HG02981 (cell line): Measurements from ENCODE around the gene ADGRD1.

Experiments
- ATAC-seq: cut with Tn5 transposase; IDR thresholded peaks from one replicate; pipeline ENCODE4 v1.9.1; 2021; ENCODE audit warnings: mild to moderate bottlenecking, moderate library complexity; ENCODE audit not compliant: unreplicated experiment

The ADGRD1 gene

GRCh38 chr12:131130311-131130911 is 176.7 kb downstream of the ADGRD1 start:
- ATAC-seq, result no peak

- ATAC-seq, result no peak
These were observed 177.5 kb downstream of the ADGRD1 start for GRCh38 chr12:131131077-131131807.

DNA sequence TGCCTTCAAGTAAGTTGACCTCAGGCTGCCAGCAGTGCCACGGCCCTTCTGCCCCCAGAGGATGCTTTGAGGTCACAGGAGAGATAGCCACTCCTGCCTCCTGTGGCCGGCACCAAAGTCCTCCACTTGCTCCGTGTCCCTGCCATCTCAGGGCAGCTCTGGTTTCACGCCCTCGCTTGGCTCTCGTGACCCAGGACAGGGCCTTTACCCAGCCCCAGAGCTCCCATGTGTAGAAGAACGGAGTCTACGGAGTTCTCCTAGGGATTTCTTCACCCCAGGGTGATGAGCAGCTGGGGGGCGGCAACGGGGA is 178.1 kb downstream of the ADGRD1 start:
- ATAC-seq, result no peak

DNA sequence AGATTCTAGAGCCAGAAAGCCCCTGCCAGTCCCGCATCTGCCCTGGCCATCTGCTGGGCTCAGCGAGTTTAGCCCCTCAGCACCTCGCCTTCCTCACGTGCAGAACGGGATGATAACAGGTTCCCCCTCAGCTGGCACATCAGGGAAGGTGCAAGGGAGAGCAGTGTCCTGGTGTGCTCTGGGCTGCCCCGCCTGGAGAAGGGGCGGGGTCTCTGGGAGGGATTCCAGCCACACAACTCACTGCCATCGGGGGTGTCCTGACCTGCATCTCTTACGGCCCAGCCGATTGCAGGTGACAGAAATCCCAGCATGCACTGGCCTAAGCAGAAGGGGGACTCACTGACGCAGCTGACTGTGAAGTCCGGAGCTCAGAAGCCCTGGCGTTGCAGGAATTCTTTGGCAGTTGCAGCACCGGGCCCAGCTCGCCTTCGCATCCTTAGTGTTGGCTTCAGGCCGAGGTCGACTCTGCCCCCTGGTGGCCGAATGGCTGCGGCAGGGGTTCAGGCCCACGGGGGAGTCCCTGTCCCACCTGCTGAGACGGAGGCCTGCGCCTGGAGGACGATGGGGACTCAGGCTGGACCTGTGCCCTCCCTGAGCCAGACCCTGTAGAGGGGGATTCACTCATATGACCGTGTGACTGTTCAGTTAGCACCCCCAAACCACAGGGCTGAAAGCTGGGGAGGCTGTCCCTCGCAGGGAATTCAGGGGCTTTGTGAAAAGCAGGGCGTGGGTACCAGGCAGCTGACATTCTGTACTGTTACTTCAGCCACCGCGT is 178.6 kb downstream of the ADGRD1 start:
- no peak for ATAC-seq

- ATAC-seq, result no peak
These were observed 179.6 kb downstream of the ADGRD1 start for GRCh38 chr12:131133015-131133905.

DNA sequence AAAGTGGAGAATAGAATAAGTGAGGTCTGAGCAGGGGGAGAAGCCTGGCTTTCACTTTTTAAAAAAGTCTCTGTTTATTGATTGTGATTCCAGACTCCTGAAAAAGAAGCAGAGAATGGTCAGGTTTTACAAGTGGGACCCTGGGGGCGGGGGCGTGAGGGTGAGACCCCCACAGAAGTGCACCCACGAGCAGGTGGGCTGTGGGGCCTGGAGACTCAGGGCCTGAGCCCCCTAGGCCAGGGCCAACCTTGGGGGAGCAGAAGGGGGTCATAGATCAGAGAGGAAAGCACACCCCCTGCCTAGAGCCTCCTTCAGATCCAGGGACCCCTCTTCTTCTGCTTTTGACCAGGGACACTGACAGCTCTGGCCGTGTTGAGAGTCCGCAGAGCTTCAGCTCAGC is 180.3 kb downstream of the ADGRD1 start:
- ATAC-seq, result no peak

- no peak for ATAC-seq
These were observed 181.0 kb downstream of the ADGRD1 start for GRCh38 chr12:131134523-131135310.

DNA sequence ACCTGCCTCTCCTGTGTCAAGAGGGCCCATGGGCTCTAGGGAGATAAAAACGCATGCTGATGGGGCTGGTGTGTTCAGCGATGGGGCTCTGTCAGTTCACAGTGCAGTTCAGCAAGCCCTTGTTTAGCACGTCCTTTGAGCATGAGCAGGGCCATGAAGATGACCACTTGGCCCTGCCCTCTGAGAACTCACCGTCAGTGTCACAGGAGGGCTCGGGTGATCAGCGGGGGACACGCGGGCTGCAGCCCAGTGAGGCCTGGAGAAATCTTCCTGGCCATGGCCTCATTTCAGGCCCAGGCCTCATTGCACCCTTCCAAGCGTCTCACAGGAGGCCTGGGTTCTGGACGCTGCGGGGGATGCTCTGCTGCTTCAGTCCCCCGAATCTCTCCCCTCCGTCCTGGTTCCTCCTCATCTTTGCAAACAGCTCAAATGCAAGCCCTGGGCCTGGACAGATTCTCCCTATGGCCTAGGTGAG is 181.6 kb downstream of the ADGRD1 start:
- no peak for ATAC-seq

DNA sequence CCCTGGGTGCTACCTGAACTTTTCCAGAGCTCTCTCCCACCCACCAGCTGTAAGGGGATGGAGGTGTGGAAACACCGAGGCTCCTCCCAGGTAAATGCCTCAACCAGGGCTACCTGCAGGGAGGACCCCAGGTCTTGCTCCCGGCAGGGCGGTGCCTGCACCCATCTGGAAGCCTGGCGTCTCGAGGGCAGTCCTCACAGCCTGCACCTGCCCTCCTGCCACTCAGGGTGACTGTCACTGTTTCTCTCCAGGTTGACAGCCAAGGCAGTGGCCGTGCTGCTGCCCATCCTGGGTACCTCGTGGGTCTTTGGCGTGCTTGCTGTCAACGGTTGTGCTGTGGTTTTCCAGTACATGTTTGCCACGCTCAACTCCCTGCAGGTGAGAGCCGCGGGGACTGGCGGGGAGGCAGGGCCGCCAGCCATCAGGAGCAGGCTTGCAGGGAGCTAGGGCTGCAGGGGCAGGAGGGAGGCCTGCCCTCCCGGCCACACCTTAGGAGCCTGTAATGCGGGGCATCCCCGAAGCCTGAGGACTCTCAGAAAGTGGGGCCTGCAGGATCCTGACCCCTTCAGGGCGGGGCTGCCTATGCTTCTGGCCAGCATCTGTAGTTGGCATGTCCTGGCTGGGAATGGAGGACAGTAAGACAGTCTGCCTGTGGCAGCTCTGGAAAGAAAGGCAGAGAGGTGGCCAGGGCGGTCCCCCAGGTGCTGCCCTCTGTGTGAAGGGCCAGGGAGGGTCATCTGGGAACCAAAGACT is 182.3 kb downstream of the ADGRD1 start:
- ATAC-seq, result no peak

- no peak for ATAC-seq
These were observed 182.8 kb downstream of the ADGRD1 start for GRCh38 chr12:131136539-131136872.

DNA sequence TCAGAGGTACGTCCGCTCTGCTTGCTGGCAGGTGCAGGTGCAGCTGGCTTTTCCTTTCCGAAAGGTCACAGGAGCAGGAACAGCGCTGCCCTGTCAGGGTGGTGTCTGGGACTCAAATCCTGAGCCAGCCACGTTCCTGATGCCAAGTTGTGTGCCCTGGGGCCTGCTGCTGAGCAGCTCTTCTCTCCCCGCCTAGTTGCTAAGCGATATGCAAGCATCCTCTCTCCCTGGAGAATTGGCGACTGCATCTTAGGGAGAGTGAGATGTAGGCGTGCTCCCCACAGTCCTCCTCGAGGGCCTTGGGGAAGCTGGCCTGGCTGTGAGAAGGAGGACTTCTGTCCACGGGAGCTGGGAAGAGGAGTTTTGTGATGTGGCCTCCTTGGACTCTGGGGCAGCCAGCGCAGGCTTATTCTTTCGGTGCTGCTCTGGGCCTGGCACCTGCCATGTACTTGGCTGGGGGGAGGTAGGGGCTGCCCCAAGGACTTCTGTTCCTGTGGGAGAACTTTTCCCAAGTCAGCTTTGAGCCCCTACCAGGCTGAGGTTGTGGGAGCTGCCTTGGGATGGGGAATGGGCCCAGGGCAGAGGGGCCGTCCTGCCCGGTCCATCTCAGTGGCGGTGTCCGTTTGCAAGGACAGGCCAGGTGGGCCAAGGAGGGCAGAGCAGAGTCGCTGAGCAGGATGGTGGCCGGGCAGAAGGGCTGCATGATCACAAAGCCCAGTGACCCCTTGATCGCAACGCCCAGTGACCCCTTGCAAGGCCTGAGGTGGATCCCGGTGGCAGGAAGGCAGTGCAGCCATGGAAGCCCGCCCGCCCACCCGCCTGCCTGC is 183.5 kb downstream of the ADGRD1 start:
- no peak for ATAC-seq

DNA sequence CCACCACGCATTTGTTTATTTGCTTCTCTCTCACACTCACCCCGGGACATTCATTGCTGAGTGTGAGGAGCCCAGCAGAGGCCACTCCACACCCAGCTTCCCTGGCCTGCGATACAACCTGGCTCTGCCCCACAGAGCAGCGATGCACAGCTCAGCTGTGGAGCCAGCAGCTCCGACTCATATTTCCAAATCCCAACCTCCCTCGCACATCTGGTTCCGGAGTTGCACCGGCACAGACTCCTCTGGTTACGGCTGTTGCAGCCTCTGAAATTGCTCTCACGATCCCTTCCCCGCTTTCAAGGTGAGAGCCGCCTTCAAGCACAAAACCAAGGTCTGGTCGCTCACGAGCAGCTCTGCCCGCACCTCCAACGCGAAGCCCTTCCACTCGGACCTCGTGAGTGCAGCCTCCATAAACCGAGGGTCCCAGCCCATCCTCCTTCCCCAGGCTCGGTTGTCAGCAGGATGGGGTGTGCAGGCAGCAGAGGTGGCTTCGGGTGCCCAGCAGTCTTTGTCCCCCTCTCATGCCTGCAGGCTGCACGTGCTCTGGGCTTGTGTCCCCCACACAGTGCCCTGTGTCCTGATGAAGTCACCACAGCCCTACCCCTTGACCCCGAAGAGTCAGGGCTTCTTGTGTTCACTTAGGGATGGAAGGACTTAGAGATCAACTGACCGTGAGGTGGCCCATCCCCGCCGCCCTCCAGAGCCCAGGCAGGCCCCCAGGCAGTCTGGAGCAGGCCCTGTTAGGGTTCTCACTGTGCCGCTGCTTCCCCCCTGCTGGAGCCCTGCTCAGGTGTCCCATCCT is 184.3 kb downstream of the ADGRD1 start:
- no peak for ATAC-seq

- ATAC-seq, result no peak
These were observed 185.1 kb downstream of the ADGRD1 start for GRCh38 chr12:131138638-131139362.

DNA sequence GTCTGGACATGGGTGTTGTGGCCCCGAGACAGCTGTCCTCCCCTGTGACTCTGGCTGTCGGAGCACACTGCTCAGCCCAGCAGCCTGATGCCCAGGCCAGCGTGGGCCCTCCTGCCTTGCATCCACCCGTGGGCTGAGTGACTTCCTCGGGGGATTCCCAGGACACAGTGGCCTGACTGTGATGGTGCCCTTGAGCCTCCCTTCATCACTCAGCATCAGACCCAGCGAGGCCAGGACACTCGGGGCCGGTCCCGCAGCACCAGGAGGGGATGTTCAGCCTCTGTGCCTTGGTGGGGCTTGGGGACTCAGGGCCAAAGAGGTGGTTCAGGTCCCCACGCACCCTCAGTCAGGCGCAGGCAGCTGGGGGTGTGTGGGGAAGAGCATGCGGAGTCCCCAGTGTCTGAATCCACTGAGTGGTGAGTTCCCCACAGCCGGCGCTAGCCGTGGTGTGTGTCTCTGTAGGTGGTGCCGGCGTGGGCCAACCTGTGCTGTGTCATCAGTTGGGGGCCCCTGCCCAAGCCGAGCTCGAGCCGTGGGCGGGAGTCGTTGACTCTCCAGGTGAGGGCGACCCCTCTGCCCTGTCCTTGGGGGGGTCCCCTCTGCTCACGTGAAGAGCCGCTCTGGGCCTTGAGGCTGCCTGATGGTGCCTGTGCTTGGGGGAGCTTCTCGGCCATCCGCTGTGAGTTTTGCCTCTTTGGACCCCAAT is 185.8 kb downstream of the ADGRD1 start:
- no peak for ATAC-seq

DNA sequence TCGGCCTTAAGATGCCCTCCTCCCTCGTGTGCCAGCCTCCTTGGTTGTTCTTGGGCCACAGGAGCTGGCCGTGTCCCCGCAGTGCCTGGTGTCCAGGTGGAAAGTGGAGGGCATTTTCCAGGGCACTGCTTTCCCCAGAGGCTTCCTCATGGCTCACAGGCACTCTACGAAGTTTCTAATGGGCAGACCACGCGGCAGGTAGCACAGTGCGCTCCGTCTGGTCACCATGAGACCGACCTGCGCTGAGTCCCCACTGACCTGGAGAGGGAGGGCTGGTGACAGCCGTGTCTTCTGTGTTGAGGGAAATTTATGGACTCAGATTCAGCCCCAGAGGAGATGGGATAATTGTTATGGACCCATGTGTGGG is 186.3 kb downstream of the ADGRD1 start:
- no peak for ATAC-seq

DNA sequence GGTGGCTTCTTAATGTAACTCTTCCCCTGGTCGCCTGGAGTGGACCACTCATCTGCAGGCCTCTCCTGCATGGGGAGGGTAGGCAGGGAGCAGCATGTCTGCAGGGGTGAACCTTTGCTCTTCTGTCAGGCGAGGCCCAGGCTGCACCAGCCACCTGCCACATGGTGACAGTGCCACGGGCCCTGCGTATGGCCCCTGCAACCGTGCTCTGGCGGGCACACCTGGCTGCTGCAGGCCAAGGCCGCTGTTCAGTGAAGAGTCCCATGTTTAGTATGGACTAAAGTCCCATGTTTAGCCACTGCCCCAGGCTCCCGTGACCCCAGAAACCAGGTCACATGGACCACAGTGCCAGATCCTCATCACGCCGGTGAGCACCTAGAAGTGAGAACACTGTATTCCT is 187.0 kb downstream of the ADGRD1 start:
- ATAC-seq, result no peak

DNA sequence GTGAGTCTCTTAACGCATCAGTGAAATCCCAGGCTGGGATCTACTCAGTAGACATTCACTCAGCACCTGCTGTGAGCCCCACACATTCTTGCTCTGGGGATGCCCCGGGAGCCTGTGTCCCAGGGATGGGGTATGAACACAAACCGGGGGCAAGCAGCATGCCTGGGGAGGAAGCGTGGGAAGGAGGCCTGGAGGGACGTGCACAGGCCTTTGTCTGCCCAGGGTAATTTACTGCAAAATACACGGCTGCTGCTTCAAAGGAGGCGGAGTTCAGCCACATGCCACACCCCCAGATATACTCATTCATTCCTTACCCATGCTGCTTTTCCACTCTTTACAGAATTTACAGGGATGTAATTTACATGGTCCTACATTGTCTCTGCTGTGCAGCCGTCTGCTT is 187.8 kb downstream of the ADGRD1 start:
- ATAC-seq, result no peak
